H9 (cell line): ENCODE results near the gene PARD3. TPM values are rescaled to one million over a fixed set of nuclear protein-coding genes. Genes with fewer than 3 reads are reported as not detected.

Experiments
- DNase-seq: peaks from one replicate; pipeline ENCODE4 v3.0.0-alpha.2; 2017
- H2AFZ ChIP-seq: one replicate; pipeline ENCODE4 v1.6.1; 2013; ENCODE audit warnings: mild to moderate bottlenecking, low read length, control low read depth, moderate library complexity
- H2AK5ac ChIP-seq: 2 replicates; pipeline ENCODE4 v1.6.1; 2013; ENCODE audit warnings: low read length, control low read depth, mixed read lengths; ENCODE audit not compliant: insufficient read length
- H2BK120ac ChIP-seq: one replicate; pipeline ENCODE4 v1.6.1; 2013; ENCODE audit warnings: low read depth, mild to moderate bottlenecking, low read length, control low read depth, inconsistent platforms; ENCODE audit not compliant: poor library complexity, severe bottlenecking
- H2BK12ac ChIP-seq: 2 replicates; pipeline ENCODE4 v1.6.1; 2013; ENCODE audit warnings: low read length, control low read depth, mixed read lengths, low read depth; ENCODE audit not compliant: insufficient read length
- H2BK15ac ChIP-seq: 2 replicates; pipeline ENCODE4 v1.6.1; 2013; ENCODE audit warnings: low read depth, low read length, control low read depth
- H2BK20ac ChIP-seq: one replicate; pipeline ENCODE4 v1.6.1; 2013; ENCODE audit warnings: low read depth, mild to moderate bottlenecking, low read length, control low read depth, inconsistent platforms; ENCODE audit not compliant: poor library complexity, severe bottlenecking
- H2BK5ac ChIP-seq: 2 replicates; pipeline ENCODE4 v1.6.1; 2013; ENCODE audit warnings: low read length, control low read depth, mixed read lengths; ENCODE audit not compliant: insufficient read length
- H3K14ac ChIP-seq: 2 replicates; pipeline ENCODE4 v1.6.1; 2013; ENCODE audit warnings: low read length, control low read depth; ENCODE audit not compliant: insufficient read depth
- H3K18ac ChIP-seq: 2 replicates; pipeline ENCODE4 v1.6.1; 2013; ENCODE audit warnings: low read depth, mild to moderate bottlenecking, mixed read lengths, low read length, control low read depth; ENCODE audit not compliant: insufficient read length
- H3K23ac ChIP-seq: 2 replicates; pipeline ENCODE4 v1.6.1; 2013; ENCODE audit warnings: low read length, control low read depth, mixed read lengths, low read depth; ENCODE audit not compliant: insufficient read length
- H3K23me2 ChIP-seq: 2 replicates; pipeline ENCODE4 v1.6.1; 2013; ENCODE audit warnings: low read depth, mild to moderate bottlenecking, mixed read lengths, low read length, control low read depth; ENCODE audit not compliant: insufficient read length, poor library complexity, severe bottlenecking
- H3K27ac ChIP-seq: 2 replicates; pipeline ENCODE4 v1.5.1; 2013; ENCODE audit warnings: low read length, control low read depth, mixed read lengths, low read depth; ENCODE audit not compliant: insufficient read length
- H3K27me3 ChIP-seq: 2 replicates; pipeline ENCODE4 v1.6.1; 2013; ENCODE audit warnings: low read length, control low read depth, inconsistent platforms; ENCODE audit not compliant: insufficient read depth
- H3K4ac ChIP-seq: 2 replicates; pipeline ENCODE4 v1.6.1; 2013; ENCODE audit warnings: low read depth, mild to moderate bottlenecking, control low read depth, inconsistent platforms, low read length, moderate library complexity
- H3K4me1 ChIP-seq: 2 replicates; pipeline ENCODE4 v1.6.1; 2013; ENCODE audit warnings: low read length, control low read depth, inconsistent platforms; ENCODE audit not compliant: insufficient read depth
- H3K4me2 ChIP-seq: 2 replicates; pipeline ENCODE4 v1.6.1; 2013; ENCODE audit warnings: low read length, control low read depth, mixed read lengths; ENCODE audit not compliant: insufficient read length, insufficient read depth
- H3K56ac ChIP-seq: 2 replicates; pipeline ENCODE4 v1.6.1; 2013; ENCODE audit warnings: low read depth, mild to moderate bottlenecking, mixed read lengths, low read length, control low read depth; ENCODE audit not compliant: insufficient read length
- H3K79me1 ChIP-seq: 2 replicates; pipeline ENCODE4 v1.6.1; 2013; ENCODE audit warnings: low read depth, mild to moderate bottlenecking, moderate library complexity, low read length, control low read depth, inconsistent platforms; ENCODE audit not compliant: insufficient read depth, poor library complexity, severe bottlenecking
- H3K79me2 ChIP-seq: 2 replicates; pipeline ENCODE4 v1.6.1; 2013; ENCODE audit warnings: low read length, control low read depth, inconsistent platforms; ENCODE audit not compliant: insufficient read depth
- H3K9ac ChIP-seq: 2 replicates; pipeline ENCODE4 v1.6.1; 2013; ENCODE audit warnings: low read length, control low read depth, mixed read lengths; ENCODE audit not compliant: insufficient read length; ENCODE audit errors: extremely low read depth
- H3K9me3 ChIP-seq: one replicate; pipeline ENCODE4 v1.6.1; 2013; ENCODE audit warnings: low read depth, low read length, inconsistent platforms; ENCODE audit not compliant: control insufficient read depth
- H3T11ph ChIP-seq: one replicate; pipeline ENCODE4 v1.6.1; 2013; ENCODE audit warnings: mild to moderate bottlenecking, low read length, control low read depth, inconsistent platforms
- H4K20me1 ChIP-seq: one replicate; pipeline ENCODE4 v1.6.1; 2013; ENCODE audit not compliant: control insufficient read depth, insufficient read length, insufficient read depth
- H4K5ac ChIP-seq: 2 replicates; pipeline ENCODE4 v1.6.1; 2013; ENCODE audit warnings: low read depth, mild to moderate bottlenecking, mixed read lengths, low read length, control low read depth; ENCODE audit not compliant: insufficient read length
- H4K8ac ChIP-seq: replicated peaks from 2 replicates; pipeline ENCODE4 v1.6.1; 2013; ENCODE audit warnings: low read length, control low read depth, mixed read lengths, low read depth; ENCODE audit not compliant: insufficient read length
- H4K91ac ChIP-seq: 2 replicates; pipeline ENCODE4 v1.6.1; 2013; ENCODE audit warnings: low read depth, mild to moderate bottlenecking, moderate library complexity, mixed read lengths, low read length, control low read depth; ENCODE audit not compliant: insufficient read length
- H3K27ac Mint-ChIP-seq, 3 experiments: 2 replicates in 2 of 3; 3 replicates in 1 of 3; pipeline ENCODE4 v1.8.0; 2020 to 2021; ENCODE audit warnings: mixed read lengths in 3 of 3, mild to moderate bottlenecking in 1 of 3, moderate library complexity in 1 of 3
- H3K27me3 Mint-ChIP-seq: 2 replicates; pipeline ENCODE4 v1.8.0; 2021; ENCODE audit warnings: low read depth, mild to moderate bottlenecking, moderate library complexity, mixed read lengths
- H3K36me3 Mint-ChIP-seq, 3 experiments: 2 replicates in 2 of 3; 3 replicates in 1 of 3; pipeline ENCODE4 v1.8.0; 2020 to 2021; ENCODE audit warnings: low read depth in 3 of 3, mixed read lengths in 3 of 3; ENCODE audit not compliant: insufficient read depth in 1 of 3
- H3K4me1 Mint-ChIP-seq, 2 experiments: 2 replicates each; pipeline ENCODE4 v1.8.0; 2020; ENCODE audit warnings: mixed read lengths in 2 of 2
- H3K4me3 Mint-ChIP-seq, 2 experiments: 2 replicates in 1 of 2; 3 replicates in 1 of 2; pipeline ENCODE4 v1.8.0; 2020 to 2021; ENCODE audit warnings: mild to moderate bottlenecking in 2 of 2, mixed read lengths in 2 of 2, moderate library complexity in 1 of 2
- H3K9me3 Mint-ChIP-seq, 2 experiments: 2 replicates in 1 of 2; 3 replicates in 1 of 2; pipeline ENCODE4 v1.8.0; 2020; ENCODE audit warnings: mild to moderate bottlenecking in 2 of 2, mixed read lengths in 2 of 2, moderate library complexity in 1 of 2
- total RNA-seq: library from RNA; stranded (reverse); gene quantifications from 2 replicates; pipeline ENCODE4 v1.2.1, GENCODE V29; 2021
- TF ChIP-seq, protein P1 (sequence below): fragments of 200-600 bp; sonication (generic); conservative IDR thresholded peaks from 3 replicates; pipeline ENCODE4 v1.8.0; 2021; ENCODE audit warnings: antibody characterized with exemption, mild to moderate bottlenecking

The PARD3 gene
- total RNA-seq, 1 experiment from 2014 or later, result 44.7 TPM

- H3K18ac ChIP-seq, result no peak overlapping the region
These were observed 44.1 kb upstream of the PARD3 start for GRCh38 chr10:34859170-34859569.

More at GRCh38 chr10:34859170-34859569, 44.1 kb upstream of the PARD3 start:
- Mint-ChIP-seq H3K36me3 (no peaks in the 10 kb centered on the region), H3K9me3 (no peaks in the 10 kb centered on the region), H3K4me1 (peaks cover 11 to 24% of the 10 kb centered on the region in 2 experiments), H3K4me3 (no peak overlapping the region), H3K27me3 (no peaks in the 10 kb centered on the region), H3K27ac (no peak overlapping the region)
- no peak overlapping the region for H3K9ac ChIP-seq
- DNase-seq, result no peak
- H3T11ph ChIP-seq, result no peak overlapping the region
- H3K14ac ChIP-seq, result no peak overlapping the region
- H3K79me2 ChIP-seq, result no peaks in the 10 kb centered on the region
- H3K27me3 ChIP-seq, result no peaks in the 10 kb centered on the region
- H4K8ac ChIP-seq, result no peak overlapping the region
- no peak overlapping the region for H2AK5ac ChIP-seq
- no peaks in the 10 kb centered on the region for H3K79me1 ChIP-seq
- H3K23me2 ChIP-seq, result no peaks in the 10 kb centered on the region
- no peak overlapping the region for H2BK12ac ChIP-seq
- no peak overlapping the region for H2BK20ac ChIP-seq
- no peak overlapping the region for H3K4me2 ChIP-seq
- no peak overlapping the region for H2BK15ac ChIP-seq
- H2BK120ac ChIP-seq, result no peak overlapping the region
- no peak overlapping the region for H3K27ac ChIP-seq
- no peak overlapping the region for H3K4ac ChIP-seq
- H2BK5ac ChIP-seq, result no peak overlapping the region
- H3K9me3 ChIP-seq, result no peaks in the 10 kb centered on the region
- no peaks in the 10 kb centered on the region for H4K20me1 ChIP-seq
- TF ChIP-seq, protein P1, sequence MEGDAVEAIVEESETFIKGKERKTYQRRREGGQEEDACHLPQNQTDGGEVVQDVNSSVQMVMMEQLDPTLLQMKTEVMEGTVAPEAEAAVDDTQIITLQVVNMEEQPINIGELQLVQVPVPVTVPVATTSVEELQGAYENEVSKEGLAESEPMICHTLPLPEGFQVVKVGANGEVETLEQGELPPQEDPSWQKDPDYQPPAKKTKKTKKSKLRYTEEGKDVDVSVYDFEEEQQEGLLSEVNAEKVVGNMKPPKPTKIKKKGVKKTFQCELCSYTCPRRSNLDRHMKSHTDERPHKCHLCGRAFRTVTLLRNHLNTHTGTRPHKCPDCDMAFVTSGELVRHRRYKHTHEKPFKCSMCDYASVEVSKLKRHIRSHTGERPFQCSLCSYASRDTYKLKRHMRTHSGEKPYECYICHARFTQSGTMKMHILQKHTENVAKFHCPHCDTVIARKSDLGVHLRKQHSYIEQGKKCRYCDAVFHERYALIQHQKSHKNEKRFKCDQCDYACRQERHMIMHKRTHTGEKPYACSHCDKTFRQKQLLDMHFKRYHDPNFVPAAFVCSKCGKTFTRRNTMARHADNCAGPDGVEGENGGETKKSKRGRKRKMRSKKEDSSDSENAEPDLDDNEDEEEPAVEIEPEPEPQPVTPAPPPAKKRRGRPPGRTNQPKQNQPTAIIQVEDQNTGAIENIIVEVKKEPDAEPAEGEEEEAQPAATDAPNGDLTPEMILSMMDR, result no peak
- H3K23ac ChIP-seq, result no peak overlapping the region
- H2AFZ ChIP-seq, result no peak overlapping the region
- no peak overlapping the region for H4K5ac ChIP-seq
- no peaks in the 10 kb centered on the region for H3K4me1 ChIP-seq
- no peak overlapping the region for H4K91ac ChIP-seq
- H3K56ac ChIP-seq, result no peak overlapping the region
